Neuronal stem cell (in vitro differentiated cells): ENCODE results near the gene STAC3.

Experiments
- DNase-seq: peaks from one replicate; pipeline ENCODE4 v3.0.0-alpha.2; 2013; ENCODE audit warnings: low spot score
- H2AFZ ChIP-seq: one replicate; pipeline ENCODE4 v1.6.1; 2013; ENCODE audit warnings: mild to moderate bottlenecking, low read length, inconsistent platforms
- H2AK5ac ChIP-seq: 2 replicates; pipeline ENCODE4 v1.6.1; 2013; ENCODE audit warnings: low read depth, mild to moderate bottlenecking, inconsistent platforms, low read length, moderate library complexity, mixed read lengths
- H2BK120ac ChIP-seq: 2 replicates; pipeline ENCODE4 v1.6.1; 2013; ENCODE audit warnings: low read depth, mild to moderate bottlenecking, inconsistent platforms, low read length, moderate library complexity, mixed read lengths
- H2BK12ac ChIP-seq: one replicate; pipeline ENCODE4 v1.6.1; 2013; ENCODE audit warnings: low read length, inconsistent platforms
- H2BK15ac ChIP-seq: 2 replicates; pipeline ENCODE4 v1.6.1; 2013; ENCODE audit warnings: mild to moderate bottlenecking, low read length, inconsistent platforms, mixed read lengths
- H2BK5ac ChIP-seq: one replicate; pipeline ENCODE4 v1.6.1; 2013; ENCODE audit warnings: inconsistent platforms, mild to moderate bottlenecking, low read length, moderate library complexity
- H3K14ac ChIP-seq: one replicate; pipeline ENCODE4 v1.6.1; 2013; ENCODE audit warnings: low read length, inconsistent platforms
- H3K18ac ChIP-seq: 2 replicates; pipeline ENCODE4 v1.6.1; 2013; ENCODE audit warnings: low read length, inconsistent platforms
- H3K23ac ChIP-seq: 2 replicates; pipeline ENCODE4 v1.6.1; 2013; ENCODE audit warnings: low read depth, mild to moderate bottlenecking, mixed read lengths, low read length, inconsistent platforms; ENCODE audit not compliant: poor library complexity
- H3K27ac ChIP-seq: replicated peaks from 3 replicates; pipeline ENCODE4 v1.5.1; 2013; ENCODE audit warnings: low read length, inconsistent platforms
- H3K27me3 ChIP-seq, 3 experiments: 2 replicates each; pipeline ENCODE4 v1.6.1; 2013; ENCODE audit warnings: low read length in 3 of 3, mild to moderate bottlenecking in 2 of 3, inconsistent platforms in 1 of 3, low read depth in 1 of 3, mixed read lengths in 1 of 3, moderate library complexity in 1 of 3; ENCODE audit not compliant: control insufficient read depth in 3 of 3, insufficient read depth in 3 of 3
- H3K36me3 ChIP-seq, 2 donors: replicated peaks in 1 of 2; 2 replicates each; pipeline ENCODE4 v1.6.1; 2013; ENCODE audit warnings: low read length in 2 of 2; ENCODE audit not compliant: control insufficient read depth in 2 of 2, insufficient read depth in 2 of 2
- H3K4ac ChIP-seq: 2 replicates; pipeline ENCODE4 v1.6.1; 2013; ENCODE audit warnings: inconsistent platforms, mild to moderate bottlenecking, low read length, moderate library complexity
- H3K4me1 ChIP-seq, 2 donors: 1 replicate in 1 of 2; 2 replicates in 1 of 2; pipeline ENCODE4 v1.6.1; 2013; ENCODE audit warnings: low read length in 2 of 2, low read depth in 1 of 2; ENCODE audit not compliant: control insufficient read depth in 2 of 2, insufficient read depth in 1 of 2
- H3K4me2 ChIP-seq: one replicate; pipeline ENCODE4 v1.6.1; 2013; ENCODE audit warnings: mild to moderate bottlenecking, low read length, inconsistent platforms; ENCODE audit not compliant: insufficient read depth, poor library complexity, severe bottlenecking
- H3K4me3 ChIP-seq, 2 donors: 2 replicates each; pipeline ENCODE4 v1.5.1; 2013; ENCODE audit warnings: low read length in 2 of 2, mild to moderate bottlenecking in 2 of 2, inconsistent platforms in 1 of 2, moderate library complexity in 1 of 2
- H3K79me1 ChIP-seq: one replicate; pipeline ENCODE4 v1.6.1; 2013; ENCODE audit warnings: low read depth, mild to moderate bottlenecking, inconsistent platforms, low read length, moderate library complexity
- H3K9ac ChIP-seq: one replicate; pipeline ENCODE4 v1.6.1; 2013; ENCODE audit warnings: mild to moderate bottlenecking, low read depth, low read length, inconsistent platforms; ENCODE audit not compliant: poor library complexity
- H3K9me3 ChIP-seq, 2 donors: replicated peaks in 1 of 2; 2 replicates each; pipeline versions ENCODE3 to v1.6.1; 2013; ENCODE audit warnings: low read length in 2 of 2, mild to moderate bottlenecking in 2 of 2, inconsistent platforms in 1 of 2, low read depth in 1 of 2, mixed read lengths in 1 of 2, moderate library complexity in 1 of 2; ENCODE audit not compliant: control insufficient read depth in 2 of 2, insufficient read depth in 1 of 2
- H4K8ac ChIP-seq: one replicate; pipeline ENCODE4 v1.6.1; 2013; ENCODE audit warnings: low read depth, mild to moderate bottlenecking, inconsistent platforms, low read length, moderate library complexity
- H4K91ac ChIP-seq: one replicate; pipeline ENCODE4 v1.6.1; 2013; ENCODE audit warnings: low read length, low read depth, mild to moderate bottlenecking, inconsistent platforms; ENCODE audit not compliant: poor library complexity
- WGBS, 2 donors: extraction: QIAGEN DNeasy Blood & Tissue Kit; methylation state at CpG; one replicate each; pipeline ENCODE4 v1.1.7; 2013; ENCODE audit warnings: missing lambda C conversion rate in 2 of 2, mixed read lengths in 1 of 2; ENCODE audit not compliant: insufficient read length in 2 of 2, insufficient replicate concordance in 1 of 2; ENCODE audit errors: extremely low coverage in 2 of 2; 5-methylcytosine and 5-hydroxymethylcytosine counted together

The STAC3 gene

GRCh38 chr12:57268264-57268663, 17.3 kb upstream of the STAC3 start:
- Histone ChIP-seq H3K27ac (no peak overlapping the region), H3K27me3 (no peaks in the 10 kb centered on the region), H4K8ac (no peak overlapping the region), H3K4me3 (no peak overlapping the region), H3K18ac (no peak overlapping the region), H3K9me3 (no peaks in the 10 kb centered on the region), H3K4me1 (no peaks in the 10 kb centered on the region), H3K36me3 (peaks cover 18 to 72% of the 10 kb centered on the region in 2 donors), H2AK5ac (no peak overlapping the region), H3K4me2 (no peak overlapping the region), H3K9ac (no peak overlapping the region), H2BK120ac (no peak overlapping the region), H3K14ac (no peak overlapping the region), H2BK12ac (no peak overlapping the region), H3K23ac (no peak overlapping the region), H3K4ac (no peak overlapping the region), H2AFZ (no peak overlapping the region), H3K79me1 (no peaks in the 10 kb centered on the region), H2BK15ac (no peak overlapping the region), H2BK5ac (no peak overlapping the region), H4K91ac (no peak overlapping the region)
- WGBS, 2 donors, result no CpG with 5 or more reads among the region's 7 CpGs
- no peak for DNase-seq

DNA sequence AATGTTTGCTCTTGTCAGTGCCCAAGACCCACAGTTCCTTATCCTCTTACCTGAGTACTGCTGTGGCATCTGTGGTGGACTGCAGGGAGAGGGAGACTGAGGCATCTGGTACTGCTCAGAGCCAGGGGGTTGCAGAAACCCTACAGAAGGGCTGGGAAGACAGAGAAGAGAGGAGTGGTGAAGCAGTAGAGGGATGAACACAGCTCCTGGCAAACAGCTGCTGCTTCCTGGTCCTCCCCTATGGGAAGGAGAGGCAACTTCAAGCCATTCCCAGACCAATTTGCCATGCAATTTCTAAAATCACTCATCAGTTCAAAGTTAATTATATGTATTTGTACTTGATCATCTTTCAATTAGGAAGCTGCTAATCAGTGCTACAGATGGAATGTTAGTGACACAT, 15.7 kb upstream of the STAC3 start:
- Histone ChIP-seq H2BK120ac (no peak overlapping the region), H3K4me3 (no peak overlapping the region), H3K27ac (no peak overlapping the region), H3K36me3 (peaks cover 19 to 71% of the 10 kb centered on the region in 2 donors), H2BK5ac (no peak overlapping the region), H3K4ac (no peak overlapping the region), H3K9ac (no peak overlapping the region), H2AK5ac (no peak overlapping the region), H3K79me1 (no peaks in the 10 kb centered on the region), H3K4me2 (no peak overlapping the region), H3K27me3 (no peaks in the 10 kb centered on the region), H2AFZ (no peak overlapping the region), H4K91ac (no peak overlapping the region), H4K8ac (no peak overlapping the region), H2BK12ac (no peak overlapping the region), H3K9me3 (no peaks in the 10 kb centered on the region), H3K14ac (no peak overlapping the region), H3K18ac (no peak overlapping the region), H2BK15ac (no peak overlapping the region), H3K4me1 (peaks cover 2 to 4% of the 10 kb centered on the region in 2 donors), H3K23ac (no peak overlapping the region)
- no peak for DNase-seq

GRCh38 chr12:57263096-57263495, 12.1 kb upstream of the STAC3 start:
- WGBS, 2 donors, result no CpG with 5 or more reads among the region's 2 CpGs
- no peak overlapping the region for H2AFZ ChIP-seq
- no peak overlapping the region for H3K4me2 ChIP-seq
- no peak overlapping the region for H3K23ac ChIP-seq
- H2AK5ac ChIP-seq, result no peak overlapping the region
- H3K18ac ChIP-seq, result no peak overlapping the region
- no peak overlapping the region for H4K91ac ChIP-seq
- H3K27ac ChIP-seq, result no peak overlapping the region
- H3K9me3 ChIP-seq, result no peaks in the 10 kb centered on the region
- H2BK5ac ChIP-seq, result no peak overlapping the region
- H3K36me3 ChIP-seq, result peaks cover 9 to 74% of the 10 kb centered on the region in 2 donors
- H2BK12ac ChIP-seq, result no peak overlapping the region
- no peak for DNase-seq
- no peak overlapping the region for H3K4ac ChIP-seq
- no peaks in the 10 kb centered on the region for H3K79me1 ChIP-seq
- no peak overlapping the region for H3K9ac ChIP-seq
- H2BK120ac ChIP-seq, result no peak overlapping the region
- H2BK15ac ChIP-seq, result no peak overlapping the region
- H3K27me3 ChIP-seq, result no peaks in the 10 kb centered on the region
- no peak overlapping the region for H3K4me3 ChIP-seq
- peaks cover 7 to 10% of the 10 kb centered on the region in 2 donors for H3K4me1 ChIP-seq
- H3K14ac ChIP-seq, result no peak overlapping the region
- no peak overlapping the region for H4K8ac ChIP-seq

- no CpG with 5 or more reads among the region's 3 CpGs for WGBS, 2 donors
- Histone ChIP-seq H3K4me3 (no peak overlapping the region), H2BK5ac (no peak overlapping the region)
Measured at GRCh38 chr12:57262126-57262822, 11.3 kb upstream of the STAC3 start.

More at GRCh38 chr12:57262126-57262822, 11.3 kb upstream of the STAC3 start:
- H2BK12ac ChIP-seq, result no peak overlapping the region
- no peak overlapping the region for H3K4ac ChIP-seq
- no peaks in the 10 kb centered on the region for H3K9me3 ChIP-seq
- no peak overlapping the region for H2AFZ ChIP-seq
- no peak overlapping the region for H3K27ac ChIP-seq
- peaks cover 12 to 74% of the 10 kb centered on the region in 2 donors for H3K36me3 ChIP-seq
- no peak for DNase-seq
- no peak overlapping the region for H3K23ac ChIP-seq
- H2BK15ac ChIP-seq, result no peak overlapping the region
- no peak overlapping the region for H3K14ac ChIP-seq
- no peaks in the 10 kb centered on the region for H3K27me3 ChIP-seq
- peaks cover 7 to 10% of the 10 kb centered on the region in 2 donors for H3K4me1 ChIP-seq
- no peak overlapping the region for H2BK120ac ChIP-seq
- H3K18ac ChIP-seq, result no peak overlapping the region
- H4K91ac ChIP-seq, result no peak overlapping the region
- H2AK5ac ChIP-seq, result no peak overlapping the region
- no peak overlapping the region for H4K8ac ChIP-seq
- H3K9ac ChIP-seq, result no peak overlapping the region
- H3K79me1 ChIP-seq, result no peaks in the 10 kb centered on the region
- H3K4me2 ChIP-seq, result no peak overlapping the region
